HG02884 (cell line): ENCODE measurements around the gene CCS.
"Not testable (repeated sequence)": the region's sequence is repeated elsewhere in the genome, so short reads cannot be mapped to it uniquely, and the experiment has no call there.

Source experiments
- ATAC-seq: cut with Tn5 transposase; IDR thresholded peaks from one replicate; pipeline ENCODE4 v1.9.1; 2021; ENCODE audit warnings: mild to moderate bottlenecking, moderate library complexity; ENCODE audit not compliant: unreplicated experiment

The CCS gene

DNA sequence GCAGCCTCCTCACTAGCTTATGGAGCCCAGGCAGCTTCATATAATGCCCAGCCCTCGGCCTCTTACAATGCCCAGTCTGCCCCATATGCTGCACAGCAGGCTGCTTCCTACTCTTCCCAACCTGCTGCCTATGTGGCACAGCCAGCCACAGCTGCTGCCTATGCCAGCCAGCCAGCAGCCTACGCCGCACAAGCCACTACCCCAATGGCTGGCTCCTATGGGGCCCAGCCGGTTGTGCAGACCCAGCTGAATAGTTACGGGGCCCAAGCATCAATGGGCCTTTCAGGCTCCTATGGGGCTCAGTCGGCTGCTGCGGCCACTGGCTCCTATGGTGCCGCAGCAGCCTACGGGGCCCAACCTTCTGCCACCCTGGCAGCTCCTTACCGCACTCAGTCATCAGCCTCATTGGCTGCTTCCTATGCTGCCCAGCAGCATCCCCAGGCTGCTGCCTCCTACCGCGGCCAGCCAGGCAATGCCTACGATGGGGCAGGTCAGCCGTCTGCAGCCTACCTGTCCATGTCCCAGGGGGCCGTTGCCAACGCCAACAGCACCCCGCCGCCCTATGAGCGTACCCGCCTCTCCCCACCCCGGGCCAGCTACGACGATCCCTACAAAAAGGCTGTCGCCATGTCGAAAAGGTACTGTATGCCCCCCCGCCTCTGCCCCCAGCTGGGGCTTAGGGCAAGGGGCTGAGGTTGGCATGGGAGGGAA lies 32.2 kb downstream of the CCS start:
- ATAC-seq = no peak

DNA sequence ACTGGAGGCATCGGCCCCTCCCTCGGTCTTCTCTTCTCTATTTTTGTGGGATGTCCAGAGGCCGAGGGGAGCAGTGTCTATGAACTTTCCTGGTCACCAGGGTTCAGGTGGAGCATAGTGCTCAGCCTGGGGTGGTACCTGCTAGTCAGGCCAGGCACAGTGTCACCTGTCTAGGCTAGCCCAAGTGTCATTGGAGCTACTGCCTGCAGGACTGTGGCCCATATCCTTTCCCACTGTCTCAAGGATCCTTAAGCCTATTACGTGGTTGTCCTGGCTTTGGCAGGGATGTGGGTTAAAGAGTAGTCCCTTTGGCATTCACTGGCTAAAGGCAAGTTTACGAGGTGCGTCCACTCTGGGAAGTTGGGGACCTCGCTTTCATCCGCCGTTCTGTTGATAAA lies 32.8 kb downstream of the CCS start:
- no peak for ATAC-seq

DNA sequence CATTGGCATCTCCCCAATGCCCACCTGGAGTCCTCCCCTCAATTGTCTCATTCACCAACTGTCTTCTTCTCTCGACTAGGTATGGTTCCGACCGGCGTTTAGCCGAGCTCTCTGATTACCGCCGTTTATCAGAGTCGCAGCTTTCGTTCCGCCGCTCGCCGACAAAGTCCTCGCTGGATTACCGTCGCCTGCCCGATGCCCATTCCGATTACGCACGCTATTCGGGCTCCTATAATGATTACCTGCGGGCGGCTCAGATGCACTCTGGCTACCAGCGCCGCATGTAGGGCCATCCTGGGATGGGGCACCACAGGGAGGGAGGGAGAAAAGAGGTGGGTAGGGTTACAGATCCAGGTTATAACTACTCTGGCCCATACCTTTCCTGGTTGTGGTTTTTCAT lies 33.4 kb downstream of the CCS start:
- ATAC-seq = no peak

DNA sequence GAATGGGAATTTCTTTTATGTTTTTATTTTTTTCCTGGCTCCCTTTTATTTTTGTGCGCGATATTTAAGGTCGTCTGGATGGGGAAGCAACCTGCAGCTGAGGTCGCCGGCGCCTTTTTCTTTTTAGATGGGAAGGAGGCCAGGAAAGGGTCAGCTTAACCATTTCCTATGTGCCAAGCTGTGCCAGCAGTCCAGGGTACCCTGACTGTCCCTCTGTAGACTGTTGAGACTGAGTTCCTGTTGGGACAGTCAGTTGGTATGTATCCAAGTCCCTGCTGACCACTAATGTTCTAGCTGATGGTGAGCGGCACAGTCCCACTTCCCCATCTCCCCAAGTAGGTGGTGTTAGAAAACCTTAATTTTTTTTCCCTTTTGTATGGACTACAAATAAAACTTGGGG lies 33.9 kb downstream of the CCS start:
- ATAC-seq = no peak

GRCh38 chr11:66628061-66628603 lies 35.1 kb downstream of the CCS start:
- ATAC-seq = no peak

DNA sequence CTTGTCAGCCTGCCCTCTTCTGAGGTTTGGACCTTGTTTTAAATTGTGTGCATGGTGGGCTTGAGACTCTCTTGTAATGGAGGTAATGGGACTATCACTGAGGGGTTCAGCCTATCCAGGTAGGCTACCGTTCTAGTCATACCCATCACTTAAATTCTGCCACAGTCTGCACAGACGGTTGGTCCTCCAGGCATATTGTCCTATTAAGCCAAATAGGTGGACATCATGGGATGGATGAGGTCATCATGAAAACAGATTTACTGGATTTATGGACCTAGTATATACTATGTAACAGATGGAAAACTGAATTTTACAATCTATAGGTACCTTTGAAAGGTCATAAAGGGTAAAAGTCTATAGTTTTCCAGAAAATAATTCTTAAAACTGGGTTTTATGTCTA lies 36.4 kb downstream of the CCS start:
- no peak for ATAC-seq

DNA sequence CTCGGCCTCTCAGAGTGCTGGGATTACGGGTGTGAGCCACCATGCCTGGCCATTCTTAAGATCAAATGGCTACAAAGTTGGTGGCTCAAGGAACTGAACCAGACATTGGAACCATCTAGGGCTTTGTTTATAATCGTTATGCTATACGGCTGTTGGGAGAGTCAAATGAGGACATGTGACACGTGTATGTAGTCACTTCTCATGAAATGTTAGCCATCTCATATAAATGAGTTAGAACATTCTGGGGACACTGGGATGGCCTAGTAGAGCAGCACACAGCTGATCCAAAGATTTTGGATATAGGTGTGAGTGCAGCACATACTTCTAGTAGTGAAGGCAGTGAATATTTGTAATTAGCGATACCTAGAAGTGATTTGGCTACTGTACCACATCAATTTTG lies 38.9 kb downstream of the CCS start:
- ATAC-seq = no peak

- no peak for ATAC-seq
These were observed 40.0 kb downstream of the CCS start for GRCh38 chr11:66632952-66633351.

DNA sequence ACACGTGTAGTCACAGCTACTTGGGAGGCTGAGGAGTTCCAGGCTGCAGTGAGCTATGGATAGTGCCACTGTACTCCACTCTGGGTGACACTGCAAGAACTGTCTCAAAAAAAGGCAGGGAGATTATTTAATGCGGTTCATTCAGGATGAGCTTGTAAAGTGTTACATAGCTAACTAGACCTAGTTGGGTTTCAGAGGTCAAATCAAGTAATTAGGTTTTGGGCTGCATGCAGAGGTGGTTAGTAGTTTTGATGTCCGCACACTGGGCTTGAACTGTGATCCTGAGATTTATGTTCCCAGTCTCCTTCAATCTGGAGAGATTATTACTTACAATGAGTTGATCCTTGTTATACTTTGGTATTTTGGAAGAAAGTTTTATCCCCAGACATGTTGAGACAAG lies 43.4 kb downstream of the CCS start:
- ATAC-seq = no peak

- no peak for ATAC-seq
These were observed 44.7 kb downstream of the CCS start for GRCh38 chr11:66637557-66638176.

DNA sequence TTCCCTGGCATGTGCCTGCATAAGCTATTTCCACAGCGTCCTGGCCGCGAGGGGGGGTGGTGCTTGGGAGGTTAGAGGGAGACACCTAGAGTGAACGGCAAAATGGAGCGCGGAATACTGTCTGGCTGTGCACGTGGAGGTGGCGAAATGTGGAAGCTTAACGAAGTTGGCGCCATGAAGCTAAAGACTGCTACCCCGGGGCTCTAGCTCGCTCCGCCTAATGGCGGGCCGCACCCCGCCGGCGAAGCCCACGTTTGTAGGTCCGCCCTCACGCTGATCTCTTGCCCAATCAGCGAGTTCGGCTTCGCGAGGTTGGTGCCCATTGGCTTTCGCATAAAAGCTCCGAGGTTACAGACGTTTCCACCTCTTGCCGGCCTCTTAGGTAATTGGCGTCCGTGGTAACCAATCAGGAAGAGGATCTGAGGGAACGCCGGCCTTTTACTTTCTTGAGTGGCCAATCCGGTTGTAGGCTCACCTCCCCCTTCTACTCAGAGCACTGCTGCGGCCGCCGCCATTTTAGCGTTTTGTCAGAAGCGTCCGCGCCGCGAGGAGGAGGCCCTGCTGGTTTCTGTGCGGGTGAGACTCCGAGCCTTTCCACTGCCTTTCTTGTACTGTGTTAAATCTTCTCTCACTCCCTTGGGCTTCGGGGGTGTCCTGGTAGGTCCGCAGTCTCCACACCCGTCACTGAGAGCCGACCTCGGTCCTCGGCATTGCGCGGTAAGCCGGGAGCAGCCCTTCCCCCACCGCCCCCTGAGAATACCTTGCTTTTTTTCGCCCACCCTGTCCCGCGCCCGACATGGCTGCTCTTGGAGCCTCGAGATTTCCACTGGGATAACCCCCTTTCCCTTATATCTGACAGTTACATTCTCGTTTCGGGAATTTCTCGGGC lies 45.4 kb downstream of the CCS start, which contains the start of gene RBM4:
RBM4 (plus strand) TSS at position 527 of the 889 bp plus-strand sequence. CDS start 1,009 bp downstream, outside the sequence.
- peak; percentile 91 for ATAC-seq

DNA sequence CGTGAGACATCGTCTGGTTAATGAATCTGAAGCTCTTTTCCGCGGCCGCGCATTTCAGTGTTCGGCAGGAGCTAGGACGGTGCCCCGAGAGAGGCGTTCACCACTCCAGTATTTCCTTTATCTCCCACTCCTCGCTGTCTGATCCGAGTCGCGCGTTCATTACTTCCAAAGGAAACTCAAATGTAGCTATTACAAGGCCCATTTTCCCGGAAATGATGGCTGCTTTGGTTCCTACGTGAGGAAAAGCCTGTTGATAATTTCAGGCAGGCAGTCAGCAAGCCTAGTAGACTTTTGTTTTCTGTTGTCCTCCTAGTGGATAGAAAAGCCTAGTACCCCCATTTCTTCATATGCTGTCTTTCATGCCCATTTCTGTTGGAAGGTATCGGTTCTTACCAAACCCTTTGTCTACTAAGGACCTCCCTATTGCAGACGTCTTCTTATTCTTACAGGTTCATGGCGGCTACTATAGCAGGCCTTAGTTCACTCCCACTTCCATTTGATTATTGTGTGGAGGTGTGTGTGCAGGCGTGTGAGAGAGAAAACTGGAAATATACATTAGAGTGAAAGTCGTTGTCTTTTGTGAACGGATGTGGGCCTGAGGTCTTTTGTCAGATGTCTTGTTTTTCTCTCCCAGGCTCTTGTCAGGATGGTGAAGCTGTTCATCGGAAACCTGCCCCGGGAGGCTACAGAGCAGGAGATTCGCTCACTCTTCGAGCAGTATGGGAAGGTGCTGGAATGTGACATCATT lies 46.3 kb downstream of the CCS start:
- ATAC-seq = no peak

DNA sequence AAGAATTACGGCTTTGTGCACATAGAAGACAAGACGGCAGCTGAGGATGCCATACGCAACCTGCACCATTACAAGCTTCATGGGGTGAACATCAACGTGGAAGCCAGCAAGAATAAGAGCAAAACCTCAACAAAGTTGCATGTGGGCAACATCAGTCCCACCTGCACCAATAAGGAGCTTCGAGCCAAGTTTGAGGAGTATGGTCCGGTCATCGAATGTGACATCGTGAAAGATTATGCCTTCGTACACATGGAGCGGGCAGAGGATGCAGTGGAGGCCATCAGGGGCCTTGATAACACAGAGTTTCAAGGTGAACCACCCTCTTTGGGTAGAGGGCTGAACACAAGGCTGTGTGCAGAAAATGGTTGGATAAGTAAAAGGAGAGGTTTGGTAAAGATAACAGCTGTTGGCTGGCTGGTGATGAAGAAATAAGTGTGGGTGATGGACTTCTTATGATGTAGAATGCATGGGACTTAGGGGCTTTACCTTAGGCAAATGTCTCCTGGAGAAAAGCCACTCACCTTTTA lies 46.9 kb downstream of the CCS start:
- ATAC-seq = not testable (repeated sequence)

GRCh38 chr11:66641834-66642233 lies 48.8 kb downstream of the CCS start:
- ATAC-seq = no peak

- no peak for ATAC-seq
These were observed 50.9 kb downstream of the CCS start for GRCh38 chr11:66643745-66644437.

DNA sequence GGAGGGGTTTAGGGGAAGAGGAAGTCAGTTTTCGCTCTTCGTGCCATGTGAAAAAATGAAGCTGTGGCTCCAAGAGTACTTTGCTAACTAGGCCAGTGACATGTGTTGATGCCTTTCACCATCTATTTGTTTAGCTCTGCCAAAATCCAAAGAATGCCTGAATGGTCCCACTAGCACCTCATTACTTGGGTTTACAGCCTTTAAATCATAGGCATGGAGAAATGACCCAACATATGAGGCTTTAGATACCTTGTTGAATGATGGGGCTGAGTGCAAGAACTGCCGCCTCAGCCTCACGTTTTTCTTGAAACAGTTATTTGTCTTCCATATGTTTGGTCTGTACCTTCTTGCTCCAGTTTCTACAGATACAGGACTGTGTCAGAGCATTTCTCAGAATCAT lies 53.8 kb downstream of the CCS start:
- ATAC-seq = no peak

DNA sequence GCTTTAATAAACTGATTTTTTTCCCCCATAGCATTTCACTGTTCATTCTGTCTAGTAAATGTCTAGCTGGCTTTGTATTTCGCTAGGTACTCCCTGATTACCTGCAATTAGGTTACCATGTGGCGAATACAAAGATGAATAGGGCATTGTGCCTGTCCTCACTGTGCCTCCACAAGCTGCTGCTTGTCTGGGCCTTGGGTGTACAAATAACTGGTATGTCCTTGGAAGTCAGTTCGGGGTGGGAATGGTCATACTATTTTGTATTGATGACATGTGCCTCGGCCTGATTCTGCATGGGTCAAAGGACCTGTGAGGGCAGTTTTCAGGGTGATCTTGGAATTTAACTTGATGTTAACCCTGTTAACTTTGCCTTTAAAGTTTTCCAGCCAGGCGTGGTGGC lies 56.9 kb downstream of the CCS start:
- no peak for ATAC-seq

DNA sequence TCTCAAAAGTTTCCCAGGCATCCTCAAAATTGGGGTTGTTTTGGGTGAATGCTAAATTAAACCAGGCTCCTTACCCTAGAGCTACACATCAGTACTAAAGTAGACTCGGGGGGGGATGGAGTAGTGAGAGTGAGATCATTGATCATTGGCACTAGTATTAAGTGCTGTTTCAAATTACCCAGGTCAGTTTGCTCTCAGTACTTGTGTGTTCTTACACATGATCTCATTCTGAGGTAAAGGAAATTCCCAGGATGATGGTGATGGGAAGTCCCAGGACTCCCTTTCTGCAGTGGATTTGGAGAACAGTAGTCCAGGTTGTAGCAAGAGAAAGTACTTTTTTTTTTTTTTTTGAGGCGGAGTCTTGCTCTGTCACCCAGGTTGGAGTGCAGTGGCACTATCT lies 58.0 kb downstream of the CCS start:
- ATAC-seq = no peak

DNA sequence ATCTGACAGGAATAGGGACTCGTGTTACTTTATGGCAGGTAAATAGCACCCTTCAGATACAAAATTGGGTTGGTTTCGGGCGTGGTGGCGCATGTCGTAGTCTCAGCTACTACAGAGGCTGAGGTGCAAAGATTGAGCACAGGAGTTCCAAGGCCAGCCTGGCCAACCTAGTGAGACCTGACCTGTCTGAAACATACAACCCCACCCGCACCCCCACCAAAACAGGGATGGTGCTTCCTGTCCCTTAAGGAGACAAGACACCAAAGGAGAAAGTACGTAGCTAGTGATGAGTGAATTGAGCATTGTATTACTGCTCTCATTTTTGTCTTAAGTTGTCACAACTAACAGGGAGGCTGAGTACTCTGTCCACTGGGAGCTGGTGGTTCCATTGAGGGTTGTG lies 59.7 kb downstream of the CCS start:
- no peak for ATAC-seq

DNA sequence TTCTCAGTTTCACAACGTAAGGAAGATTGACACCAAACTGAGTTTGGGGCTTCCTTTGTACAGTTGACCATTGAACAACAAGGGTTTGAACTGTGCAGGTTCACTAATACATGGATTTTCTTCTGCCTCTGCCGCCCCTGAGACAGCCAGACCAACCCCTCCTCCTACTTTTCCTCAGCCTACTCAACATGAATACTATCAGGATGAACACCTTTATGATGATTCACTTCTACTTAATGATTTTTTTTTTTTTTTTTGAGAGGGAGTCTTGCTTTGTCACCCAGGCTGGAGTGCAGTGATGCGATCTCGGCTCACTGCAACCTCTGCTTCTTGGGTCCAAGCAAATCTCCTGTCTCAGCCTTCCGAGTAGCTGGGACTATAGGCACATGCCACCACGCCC lies 60.1 kb downstream of the CCS start:
- ATAC-seq = no peak
